Measurements from ENCODE around the gene C2CD2L.

- peak; percentile 50 for TF ChIP-seq CTCF (conservative IDR thresholded peaks at IDR 0.05; ENCODE audit: low read length)
- no peak for TF ChIP-seq EZH2phosphoT487 (IDR thresholded peaks at IDR 0.05; ENCODE audit: borderline replicate concordance, low read depth, low read length)
These were observed 48.8 kb downstream of the C2CD2L start for GRCh38 chr11:119155733-119156492.
